Trophoblast cell (in vitro differentiated cells and primary cell): ENCODE data around the gene TECTB.
A peak's percentile ranks its signal among the peaks of the same experiment; 100 is the strongest.

ENCODE experiments used
- DNase-seq, 2 donors: peaks; one replicate each; pipeline ENCODE4 v3.0.0-alpha.2; 2016
- H2AFZ ChIP-seq: 2 replicates; pipeline ENCODE4 v1.6.1; 2013; ENCODE audit warnings: low read length, moderate library complexity, mild to moderate bottlenecking; ENCODE audit not compliant: insufficient read depth, poor library complexity
- H2AK5ac ChIP-seq: 2 replicates; pipeline ENCODE4 v1.6.1; 2013; ENCODE audit warnings: mild to moderate bottlenecking, low read length
- H2BK120ac ChIP-seq: 2 replicates; pipeline ENCODE4 v1.6.1; 2013; ENCODE audit warnings: low read length, mild to moderate bottlenecking, moderate library complexity; ENCODE audit not compliant: insufficient read depth, poor library complexity
- H2BK12ac ChIP-seq: 2 replicates; pipeline ENCODE4 v1.6.1; 2013; ENCODE audit warnings: mild to moderate bottlenecking, low read length, moderate library complexity
- H2BK5ac ChIP-seq: 2 replicates; pipeline ENCODE4 v1.6.1; 2013; ENCODE audit warnings: low read length, low read depth, moderate library complexity, mild to moderate bottlenecking; ENCODE audit not compliant: poor library complexity
- H3K14ac ChIP-seq: 2 replicates; pipeline ENCODE4 v1.6.1; 2013; ENCODE audit warnings: mild to moderate bottlenecking, low read length
- H3K18ac ChIP-seq: 2 replicates; pipeline ENCODE4 v1.6.1; 2013; ENCODE audit warnings: mild to moderate bottlenecking, low read length
- H3K23ac ChIP-seq: 2 replicates; pipeline ENCODE4 v1.6.1; 2013; ENCODE audit warnings: low read length
- H3K27ac ChIP-seq: 2 replicates; pipeline ENCODE4 v1.5.1; 2013; ENCODE audit warnings: low read depth, mild to moderate bottlenecking, inconsistent platforms, low read length, moderate library complexity
- H3K27me3 ChIP-seq: 2 replicates; pipeline ENCODE4 v1.6.1; 2013; ENCODE audit warnings: inconsistent platforms, mild to moderate bottlenecking, low read length, moderate library complexity; ENCODE audit not compliant: insufficient read depth
- H3K36me3 ChIP-seq, 2 experiments: 1 replicate in 1 of 2; 2 replicates in 1 of 2; pipeline ENCODE4 v1.6.1; 2013; ENCODE audit warnings: low read length in 2 of 2, mild to moderate bottlenecking in 2 of 2, moderate library complexity in 1 of 2; ENCODE audit not compliant: insufficient read depth in 2 of 2, control insufficient read depth in 1 of 2
- H3K4ac ChIP-seq: 2 replicates; pipeline ENCODE4 v1.6.1; 2013; ENCODE audit warnings: low read depth, mild to moderate bottlenecking, low read length, moderate library complexity
- H3K4me1 ChIP-seq, 2 experiments: 1 replicate in 1 of 2; 2 replicates in 1 of 2; pipeline ENCODE4 v1.6.1; 2013; ENCODE audit warnings: low read length in 2 of 2, mild to moderate bottlenecking in 2 of 2, moderate library complexity in 1 of 2; ENCODE audit not compliant: insufficient read depth in 2 of 2, control insufficient read depth in 1 of 2
- H3K4me2 ChIP-seq: 2 replicates; pipeline ENCODE4 v1.6.1; 2013; ENCODE audit warnings: inconsistent platforms, mild to moderate bottlenecking, low read length, moderate library complexity
- H3K4me3 ChIP-seq: 2 replicates; pipeline ENCODE4 v1.5.1; 2013; ENCODE audit warnings: mild to moderate bottlenecking, low read depth, low read length, inconsistent platforms
- H3K79me1 ChIP-seq: one replicate; pipeline ENCODE4 v1.6.1; 2013; ENCODE audit warnings: low read length
- H3K79me2 ChIP-seq: 2 replicates; pipeline ENCODE4 v1.6.1; 2013; ENCODE audit warnings: low read length, mild to moderate bottlenecking; ENCODE audit not compliant: control insufficient read depth, insufficient read depth, poor library complexity
- H3K9ac ChIP-seq: 2 replicates; pipeline ENCODE4 v1.6.1; 2013; ENCODE audit warnings: mild to moderate bottlenecking, low read length
- H3K9me3 ChIP-seq: 2 replicates; pipeline ENCODE4 v1.6.1; 2013; ENCODE audit warnings: low read depth, mild to moderate bottlenecking, control low read depth, inconsistent platforms, low read length; ENCODE audit not compliant: insufficient read depth
- H4K12ac ChIP-seq: 2 replicates; pipeline ENCODE4 v1.6.1; 2013; ENCODE audit warnings: low read depth, mild to moderate bottlenecking, low read length, moderate library complexity
- H4K8ac ChIP-seq: 2 replicates; pipeline ENCODE4 v1.6.1; 2013; ENCODE audit warnings: low read depth, mild to moderate bottlenecking, low read length, moderate library complexity
- H4K91ac ChIP-seq: one replicate; pipeline ENCODE4 v1.6.1; 2013; ENCODE audit warnings: low read depth, mild to moderate bottlenecking, low read length, moderate library complexity
- WGBS: extraction: QIAGEN DNeasy Blood & Tissue Kit; methylation state at CpG from one replicate; pipeline ENCODE4 v1.1.7; 2013; ENCODE audit warnings: missing lambda C conversion rate; ENCODE audit not compliant: insufficient read length, insufficient coverage; ENCODE audit errors: extremely low coverage; 5-methylcytosine and 5-hydroxymethylcytosine counted together

Gene TECTB

DNA sequence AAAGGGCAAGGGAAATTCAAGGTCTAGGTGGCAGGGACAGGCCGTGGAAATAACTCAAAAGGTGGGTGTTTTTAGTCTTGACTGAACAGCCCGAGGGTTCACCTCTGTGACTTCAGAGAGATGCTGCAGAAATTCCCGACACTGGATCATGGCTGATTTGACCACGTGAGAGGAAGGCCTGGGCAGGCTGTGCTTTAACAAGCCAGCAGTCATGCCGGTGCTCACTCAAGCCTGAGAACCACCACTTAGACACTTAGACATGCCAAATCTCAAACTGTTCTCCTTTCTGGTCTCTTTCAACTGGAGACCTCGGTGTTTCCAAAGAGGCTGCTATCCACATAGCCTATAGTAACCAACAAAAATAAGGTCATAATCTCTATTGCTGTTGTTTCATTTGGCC lies 15.4 kb downstream of the TECTB start:
- no peak overlapping the region for H2BK120ac ChIP-seq
- H3K4me1 ChIP-seq: peaks cover 8 to 10% of the 10 kb centered on the region in 2 experiments
- H3K23ac ChIP-seq: no peak overlapping the region
- H3K79me1 ChIP-seq: no peaks in the 10 kb centered on the region
- H3K4me2 ChIP-seq: no peak overlapping the region
- H2BK5ac ChIP-seq: no peak overlapping the region
- H3K79me2 ChIP-seq: no peaks in the 10 kb centered on the region
- no peak overlapping the region for H2AK5ac ChIP-seq
- WGBS: no CpG with 5 or more reads among the region's 6 CpGs
- H3K27me3 ChIP-seq: no peaks in the 10 kb centered on the region
- H3K9ac ChIP-seq: no peak overlapping the region
- no peak overlapping the region for H4K8ac ChIP-seq
- H2BK12ac ChIP-seq: no peak overlapping the region
- no peak overlapping the region for H4K91ac ChIP-seq
- H3K4ac ChIP-seq: no peak overlapping the region
- no peak overlapping the region for H4K12ac ChIP-seq
- H3K14ac ChIP-seq: no peak overlapping the region
- no peak for DNase-seq
- no peak overlapping the region for H3K4me3 ChIP-seq
- no peak overlapping the region for H3K27ac ChIP-seq
- no peak overlapping the region for H3K18ac ChIP-seq
- H2AFZ ChIP-seq: no peak overlapping the region
- H3K9me3 ChIP-seq: no peaks in the 10 kb centered on the region
- no peaks in the 10 kb centered on the region for H3K36me3 ChIP-seq

DNA sequence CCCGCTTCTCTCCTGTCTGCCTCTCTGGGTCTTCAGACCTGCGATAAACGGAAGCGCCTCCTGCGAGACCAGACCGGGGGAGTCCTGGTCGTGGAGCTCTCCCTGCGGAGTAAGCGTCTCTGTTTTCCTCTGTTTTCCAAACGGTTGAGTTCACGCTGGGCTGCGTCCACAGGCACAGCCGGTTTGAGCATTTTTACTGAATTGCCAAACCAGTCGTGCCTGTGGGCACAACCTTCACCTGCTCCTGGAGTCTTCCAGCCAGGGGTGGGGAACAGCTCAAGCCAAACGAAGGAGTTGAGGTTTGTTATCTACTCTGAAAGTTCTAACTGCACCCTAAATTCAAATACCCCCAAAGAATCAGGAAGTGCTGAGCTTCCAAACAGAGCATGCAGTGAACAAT lies 16.3 kb downstream of the TECTB start:
- no peak overlapping the region for H3K23ac ChIP-seq

DNA sequence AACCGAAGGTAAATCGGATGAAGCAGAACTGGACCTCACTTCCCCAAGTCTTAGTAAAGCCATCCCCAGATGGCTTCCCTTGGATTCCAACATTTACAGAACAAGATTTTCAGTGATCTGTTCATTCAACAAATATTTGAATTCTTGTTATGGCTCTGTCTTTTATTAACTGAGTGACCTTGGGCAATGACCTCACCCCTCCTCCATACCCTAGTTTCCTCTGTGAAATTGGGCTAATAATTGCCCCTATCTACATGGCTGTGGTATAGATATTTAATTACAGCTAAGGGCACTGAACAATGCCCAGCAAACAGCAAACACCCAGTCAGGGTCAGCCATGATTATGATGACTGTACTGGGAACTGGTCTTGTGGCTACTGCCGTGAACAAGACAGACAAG lies 19.1 kb downstream of the TECTB start:
- Histone ChIP-seq H3K79me1 (no peaks in the 10 kb centered on the region), H3K79me2 (no peaks in the 10 kb centered on the region), H3K4me1 (no peaks in the 10 kb centered on the region), H3K36me3 (no peaks in the 10 kb centered on the region), H2BK5ac (no peak overlapping the region), H3K9me3 (no peaks in the 10 kb centered on the region), H4K8ac (no peak overlapping the region), H3K27me3 (no peaks in the 10 kb centered on the region), H2BK120ac (no peak overlapping the region), H3K4me3 (no peak overlapping the region), H3K9ac (no peak overlapping the region), H2AFZ (no peak overlapping the region), H3K4ac (no peak overlapping the region), H4K91ac (no peak overlapping the region), H3K4me2 (no peak overlapping the region), H4K12ac (no peak overlapping the region), H2AK5ac (no peak overlapping the region), H3K14ac (no peak overlapping the region), H2BK12ac (no peak overlapping the region), H3K18ac (no peak overlapping the region), H3K23ac (no peak overlapping the region), H3K27ac (no peak overlapping the region)
- no CpG with 5 or more reads among the region's 3 CpGs for WGBS
- DNase-seq: no peak

More for the DNA sequence above, 16.3 kb downstream of the TECTB start:
- Histone ChIP-seq H3K36me3 (no peaks in the 10 kb centered on the region), H3K18ac (no peak overlapping the region), H2BK5ac (no peak overlapping the region), H4K8ac (no peak overlapping the region), H3K79me1 (no peaks in the 10 kb centered on the region), H3K27ac (no peak overlapping the region), H2BK120ac (no peak overlapping the region), H2AK5ac (no peak overlapping the region), H2BK12ac (no peak overlapping the region), H4K91ac (no peak overlapping the region), H3K4me2 (no peak overlapping the region), H3K4me3 (no peak overlapping the region), H3K14ac (no peak overlapping the region), H3K9me3 (no peaks in the 10 kb centered on the region), H3K9ac (no peak overlapping the region), H3K4ac (no peak overlapping the region), H4K12ac (no peak overlapping the region), H3K27me3 (no peaks in the 10 kb centered on the region), H2AFZ (no peak overlapping the region), H3K4me1 (peaks cover 8 to 10% of the 10 kb centered on the region in 2 experiments), H3K79me2 (no peaks in the 10 kb centered on the region)
- WGBS: no CpG with 5 or more reads among the region's 15 CpGs
- peak in 1 of 2 donors; percentile 46 for DNase-seq

DNA sequence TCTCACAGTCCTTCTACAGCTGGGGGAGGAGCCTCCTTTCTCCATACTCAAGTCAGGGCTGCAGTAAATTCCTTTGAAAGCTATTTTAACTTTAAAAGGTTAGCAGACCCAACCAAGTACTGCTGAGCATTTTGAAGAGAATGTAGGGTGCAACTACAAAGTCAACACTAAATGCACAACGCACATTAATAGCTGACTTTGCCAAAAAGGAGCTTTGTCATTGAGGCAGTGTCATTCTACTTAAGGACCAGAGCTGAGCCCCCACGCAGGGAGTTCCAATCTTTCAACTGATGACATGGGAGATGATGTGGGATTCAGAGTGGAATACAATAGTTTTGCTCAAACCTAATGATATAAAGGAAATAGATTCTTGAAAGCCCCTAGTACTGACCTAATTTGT lies 20.3 kb downstream of the TECTB start:
- Histone ChIP-seq H4K91ac (no peak overlapping the region), H3K79me2 (no peaks in the 10 kb centered on the region), H3K27me3 (no peaks in the 10 kb centered on the region), H3K27ac (no peak overlapping the region), H3K4me1 (peaks cover 0 to 2% of the 10 kb centered on the region in 2 experiments), H2AFZ (no peak overlapping the region), H2BK5ac (no peak overlapping the region), H2BK12ac (no peak overlapping the region), H2AK5ac (no peak overlapping the region), H3K9ac (no peak overlapping the region), H3K18ac (no peak overlapping the region), H3K14ac (no peak overlapping the region), H3K79me1 (no peaks in the 10 kb centered on the region), H3K4ac (no peak overlapping the region), H3K4me3 (no peak overlapping the region), H3K36me3 (no peaks in the 10 kb centered on the region), H3K23ac (no peak overlapping the region), H4K12ac (no peak overlapping the region), H2BK120ac (no peak overlapping the region), H3K4me2 (no peak overlapping the region), H4K8ac (no peak overlapping the region), H3K9me3 (no peaks in the 10 kb centered on the region)
- DNase-seq: no peak
- WGBS: no CpG with 5 or more reads among the region's 2 CpGs
